Astrocyte (in vitro differentiated cells and primary cell): ENCODE measurements around the gene RANBP1. TPM values are rescaled to one million over a fixed set of nuclear protein-coding genes. Genes with fewer than 3 reads are reported as not detected.

ENCODE experiments used
- DNase-seq: peaks from one replicate; pipeline ENCODE4 v3.0.0-alpha.2; 2010; ENCODE audit warnings: low read depth
- FAIRE-seq: peaks from 2 replicates; lab custom pipeline; 2011; peaks lifted over from hg19 to GRCh38; lab: Jason Lieb, UNC
- H2AFZ ChIP-seq: 2 replicates; pipeline ENCODE4 v1.6.0; 2012; ENCODE audit warnings: low read depth, low read length, inconsistent platforms
- H3K27ac ChIP-seq: 2 replicates; pipeline ENCODE4 v1.5.1; 2011; ENCODE audit warnings: low read depth, low read length, inconsistent platforms
- H3K27me3 ChIP-seq: 2 replicates; pipeline ENCODE4 v1.6.0; 2011; ENCODE audit warnings: low read length, inconsistent platforms; ENCODE audit not compliant: insufficient read depth
- H3K36me3 ChIP-seq: 2 replicates; pipeline ENCODE4 v1.5.1; 2011; ENCODE audit warnings: low read length, inconsistent platforms; ENCODE audit not compliant: insufficient read depth
- H3K4me1 ChIP-seq: 2 replicates; pipeline ENCODE4 v1.5.1; 2011; ENCODE audit warnings: low read length, inconsistent platforms; ENCODE audit not compliant: insufficient read depth
- H3K4me2 ChIP-seq: 2 replicates; pipeline ENCODE4 v1.6.0; 2012; ENCODE audit warnings: low read length, inconsistent platforms
- H3K4me3 ChIP-seq: 2 replicates; pipeline ENCODE4 v1.5.1; 2011; ENCODE audit warnings: low read depth, mild to moderate bottlenecking, low read length, inconsistent platforms; ENCODE audit not compliant: insufficient read depth
- H3K79me2 ChIP-seq: 2 replicates; pipeline ENCODE4 v1.6.0; 2012; ENCODE audit warnings: mild to moderate bottlenecking, low read length, inconsistent platforms; ENCODE audit not compliant: insufficient read depth
- H3K9ac ChIP-seq: 2 replicates; pipeline ENCODE4 v1.6.0; 2012; ENCODE audit warnings: mild to moderate bottlenecking, low read length, inconsistent platforms
- H3K9me3 ChIP-seq: 2 replicates; pipeline ENCODE4 v1.5.1; 2012; ENCODE audit warnings: low read depth, mild to moderate bottlenecking, low read length, inconsistent platforms; ENCODE audit not compliant: insufficient read depth
- H4K20me1 ChIP-seq: 2 replicates; pipeline ENCODE4 v1.6.0; 2012; ENCODE audit warnings: low read length, inconsistent platforms; ENCODE audit not compliant: insufficient read depth
- H3K27ac Mint-ChIP-seq: one replicate; pipeline ENCODE4 v1.8.0; 2021; ENCODE audit warnings: mild to moderate bottlenecking, mixed read lengths; ENCODE audit not compliant: unreplicated experiment
- H3K27me3 Mint-ChIP-seq: one replicate; pipeline ENCODE4 v1.8.0; 2021; ENCODE audit warnings: low read depth, mixed read lengths; ENCODE audit not compliant: unreplicated experiment
- H3K36me3 Mint-ChIP-seq: one replicate; pipeline ENCODE4 v1.8.0; 2021; ENCODE audit warnings: low read depth, mixed read lengths; ENCODE audit not compliant: unreplicated experiment
- H3K4me1 Mint-ChIP-seq: one replicate; pipeline ENCODE4 v1.8.0; 2021; ENCODE audit warnings: low read depth, mixed read lengths; ENCODE audit not compliant: unreplicated experiment
- H3K4me3 Mint-ChIP-seq: one replicate; pipeline ENCODE4 v1.8.0; 2021; ENCODE audit warnings: mild to moderate bottlenecking, moderate library complexity, mixed read lengths; ENCODE audit not compliant: unreplicated experiment
- H3K9me3 Mint-ChIP-seq: one replicate; pipeline ENCODE4 v1.8.0; 2021; ENCODE audit warnings: mild to moderate bottlenecking, mixed read lengths; ENCODE audit not compliant: unreplicated experiment
- EZH2 ChIP-seq: IDR thresholded peaks from 2 replicates; pipeline ENCODE4 v1.6.1; 2012; ENCODE audit warnings: mild to moderate bottlenecking, low read length, inconsistent platforms; ENCODE audit not compliant: insufficient read depth
- total RNA-seq: library from RNA; stranded (reverse); gene quantifications from 2 replicates; pipeline ENCODE4 v1.2.1, GENCODE V29; 2021
- TF ChIP-seq, protein P1 (sequence below): IDR thresholded peaks from 2 replicates; pipeline ENCODE4 v1.5.1; 2011; ENCODE audit warnings: low read depth, mild to moderate bottlenecking, inconsistent platforms, low read length, moderate library complexity; ENCODE audit not compliant: insufficient read depth

The RANBP1 gene
- total RNA-seq, 1 donor from 2014 or later: 164 TPM

DNA sequence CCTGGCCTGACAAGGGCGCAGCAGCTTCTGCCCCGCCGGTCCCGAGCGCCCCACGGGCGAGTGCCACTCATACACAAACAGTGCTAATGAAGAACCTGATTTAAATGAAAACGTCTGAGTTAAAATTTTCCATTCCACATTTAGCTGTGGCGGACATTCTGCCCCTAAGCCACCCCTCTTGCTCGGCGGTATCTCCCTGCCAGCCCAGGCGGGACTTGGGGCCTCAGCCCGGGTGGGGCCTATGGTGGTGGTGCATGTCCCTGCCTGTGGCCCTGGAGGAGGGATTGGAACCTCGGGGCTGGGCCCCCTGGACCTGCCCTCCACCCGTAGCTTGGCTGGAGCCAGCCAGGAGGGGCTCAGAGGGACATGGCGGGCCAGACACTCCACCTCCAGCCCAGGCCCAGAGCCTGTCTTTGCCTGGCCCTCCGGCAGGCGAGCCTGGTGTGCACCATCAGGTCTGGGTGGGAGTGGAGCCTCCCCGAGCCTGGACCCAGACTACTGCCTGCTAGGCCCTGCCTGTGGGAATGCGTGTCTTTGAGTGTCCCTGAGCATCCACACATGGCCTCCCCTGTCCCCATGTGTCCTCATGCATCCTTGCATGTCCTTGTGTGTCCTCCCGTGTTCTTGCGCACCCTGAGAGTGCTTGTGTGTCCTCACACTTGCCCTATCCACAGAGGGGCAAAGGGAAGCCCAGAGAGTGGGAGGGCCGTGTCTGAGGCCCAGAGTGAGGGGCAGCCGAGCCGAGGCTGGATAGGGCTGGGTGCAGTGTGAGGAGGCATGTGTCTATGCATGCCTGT lies 20.1 kb downstream of the RANBP1 start:
- Mint-ChIP-seq H3K4me3 (no peak overlapping the region), H3K27ac (no peak overlapping the region), H3K4me1 (peaks cover 22% of the 10 kb centered on the region), H3K36me3 (peaks cover 10% of the 10 kb centered on the region), H3K27me3 (no peaks in the 10 kb centered on the region), H3K9me3 (no peaks in the 10 kb centered on the region)
- no peaks in the 10 kb centered on the region for H3K36me3 ChIP-seq
- peaks cover 88% of the 10 kb centered on the region for H3K79me2 ChIP-seq
- peaks cover 67% of the 10 kb centered on the region for H4K20me1 ChIP-seq
- H3K4me1 ChIP-seq: peaks cover 21% of the 10 kb centered on the region
- no peak for TF ChIP-seq EZH2
- TF ChIP-seq, protein P1, sequence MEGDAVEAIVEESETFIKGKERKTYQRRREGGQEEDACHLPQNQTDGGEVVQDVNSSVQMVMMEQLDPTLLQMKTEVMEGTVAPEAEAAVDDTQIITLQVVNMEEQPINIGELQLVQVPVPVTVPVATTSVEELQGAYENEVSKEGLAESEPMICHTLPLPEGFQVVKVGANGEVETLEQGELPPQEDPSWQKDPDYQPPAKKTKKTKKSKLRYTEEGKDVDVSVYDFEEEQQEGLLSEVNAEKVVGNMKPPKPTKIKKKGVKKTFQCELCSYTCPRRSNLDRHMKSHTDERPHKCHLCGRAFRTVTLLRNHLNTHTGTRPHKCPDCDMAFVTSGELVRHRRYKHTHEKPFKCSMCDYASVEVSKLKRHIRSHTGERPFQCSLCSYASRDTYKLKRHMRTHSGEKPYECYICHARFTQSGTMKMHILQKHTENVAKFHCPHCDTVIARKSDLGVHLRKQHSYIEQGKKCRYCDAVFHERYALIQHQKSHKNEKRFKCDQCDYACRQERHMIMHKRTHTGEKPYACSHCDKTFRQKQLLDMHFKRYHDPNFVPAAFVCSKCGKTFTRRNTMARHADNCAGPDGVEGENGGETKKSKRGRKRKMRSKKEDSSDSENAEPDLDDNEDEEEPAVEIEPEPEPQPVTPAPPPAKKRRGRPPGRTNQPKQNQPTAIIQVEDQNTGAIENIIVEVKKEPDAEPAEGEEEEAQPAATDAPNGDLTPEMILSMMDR: no peak
- no peak for DNase-seq
- no peak overlapping the region for H3K9ac ChIP-seq
- no peak overlapping the region for H3K27ac ChIP-seq
- H3K4me3 ChIP-seq: no peak overlapping the region
- H3K27me3 ChIP-seq: no peaks in the 10 kb centered on the region
- no peak for FAIRE-seq
- no peak overlapping the region for H3K4me2 ChIP-seq
- no peaks in the 10 kb centered on the region for H3K9me3 ChIP-seq
- no peak overlapping the region for H2AFZ ChIP-seq

GRCh38 chr22:20136603-20136873 lies 20.6 kb downstream of the RANBP1 start:
- no peak overlapping the region for H3K9ac ChIP-seq
- TF ChIP-seq, protein P1: no peak
- no peak for TF ChIP-seq EZH2
- peaks cover 91% of the 10 kb centered on the region for H3K79me2 ChIP-seq
- DNase-seq: no peak
- H3K36me3 ChIP-seq: no peaks in the 10 kb centered on the region
- no peak for FAIRE-seq
- no peak overlapping the region for H3K4me3 ChIP-seq
- H3K4me2 ChIP-seq: no peak overlapping the region
- no peaks in the 10 kb centered on the region for H3K27me3 Mint-ChIP-seq
- no peaks in the 10 kb centered on the region for H3K9me3 Mint-ChIP-seq
- peaks cover 10% of the 10 kb centered on the region for H3K36me3 Mint-ChIP-seq
- peaks cover 22% of the 10 kb centered on the region for H3K4me1 Mint-ChIP-seq
- peaks cover 26% of the 10 kb centered on the region for H3K4me1 ChIP-seq
- H3K27ac ChIP-seq: no peak overlapping the region
- peaks cover 72% of the 10 kb centered on the region for H4K20me1 ChIP-seq
- no peak overlapping the region for H2AFZ ChIP-seq
- no peaks in the 10 kb centered on the region for H3K27me3 ChIP-seq
- H3K9me3 ChIP-seq: no peaks in the 10 kb centered on the region
- no peak overlapping the region for H3K27ac Mint-ChIP-seq
- H3K4me3 Mint-ChIP-seq: no peak overlapping the region

GRCh38 chr22:20137113-20137512 lies 21.2 kb downstream of the RANBP1 start:
- FAIRE-seq (no peak), DNase-seq (no peak)
- peaks cover 88% of the 10 kb centered on the region for H3K79me2 ChIP-seq
- H3K27ac Mint-ChIP-seq: no peak overlapping the region
- H3K4me3 Mint-ChIP-seq: peak overlapping the region; percentile 27
- H3K27me3 ChIP-seq: no peaks in the 10 kb centered on the region
- H3K4me1 ChIP-seq: peaks cover 32% of the 10 kb centered on the region
- no peak overlapping the region for H3K9ac ChIP-seq
- H2AFZ ChIP-seq: no peak overlapping the region
- no peak overlapping the region for H3K27ac ChIP-seq
- TF ChIP-seq, protein P1: no peak
- TF ChIP-seq EZH2: no peak
- no peaks in the 10 kb centered on the region for H3K27me3 Mint-ChIP-seq
- no peaks in the 10 kb centered on the region for H3K9me3 Mint-ChIP-seq
- no peaks in the 10 kb centered on the region for H3K36me3 ChIP-seq
- H3K4me3 ChIP-seq: no peak overlapping the region
- peaks cover 10% of the 10 kb centered on the region for H3K36me3 Mint-ChIP-seq
- peaks cover 78% of the 10 kb centered on the region for H4K20me1 ChIP-seq
- no peak overlapping the region for H3K4me2 ChIP-seq
- no peaks in the 10 kb centered on the region for H3K9me3 ChIP-seq
- peaks cover 25% of the 10 kb centered on the region for H3K4me1 Mint-ChIP-seq
